AG08396 (cell line): ENCODE measurements around the gene SEPTIN12.

ENCODE experiments used
- DNase-seq: peaks from one replicate; pipeline ENCODE4 v3.0.0; 2012; ENCODE audit warnings: low spot score, mixed read lengths

The SEPTIN12 gene, protein sequence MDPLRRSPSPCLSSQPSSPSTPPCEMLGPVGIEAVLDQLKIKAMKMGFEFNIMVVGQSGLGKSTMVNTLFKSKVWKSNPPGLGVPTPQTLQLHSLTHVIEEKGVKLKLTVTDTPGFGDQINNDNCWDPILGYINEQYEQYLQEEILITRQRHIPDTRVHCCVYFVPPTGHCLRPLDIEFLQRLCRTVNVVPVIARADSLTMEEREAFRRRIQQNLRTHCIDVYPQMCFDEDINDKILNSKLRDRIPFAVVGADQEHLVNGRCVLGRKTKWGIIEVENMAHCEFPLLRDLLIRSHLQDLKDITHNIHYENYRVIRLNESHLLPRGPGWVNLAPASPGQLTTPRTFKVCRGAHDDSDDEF

GRCh38 chr16:4787627-4788482 is at the start of gene SEPTIN12:
TSS of gene SEPTIN12 (minus strand) at chr16:4788345. CDS start at chr16:4787645, 700 bp downstream.
- no peak for DNase-seq

GRCh38 chr16:4836727-4837126 is 48.6 kb upstream of the SEPTIN12 start:
- DNase-seq = no peak

DNA sequence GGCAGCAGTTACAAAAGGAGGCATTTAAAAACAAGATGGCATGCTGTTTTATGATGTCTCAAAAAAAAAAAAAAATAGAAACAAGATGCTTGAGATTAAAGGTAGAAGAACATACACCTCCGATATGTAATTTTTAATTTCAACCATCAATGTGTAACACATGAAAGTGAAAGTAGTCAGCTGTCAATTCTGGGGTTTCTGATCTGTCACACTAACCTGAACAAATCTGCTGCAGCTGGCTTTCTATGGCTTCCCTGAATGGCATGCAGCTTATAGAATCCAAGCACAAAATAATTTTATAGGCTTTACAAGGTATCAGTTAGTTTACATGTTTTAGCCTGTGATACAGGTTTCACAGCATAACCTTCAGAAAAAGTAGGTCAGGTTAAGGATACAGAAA is 45.4 kb upstream of the SEPTIN12 start:
- no peak for DNase-seq

DNA sequence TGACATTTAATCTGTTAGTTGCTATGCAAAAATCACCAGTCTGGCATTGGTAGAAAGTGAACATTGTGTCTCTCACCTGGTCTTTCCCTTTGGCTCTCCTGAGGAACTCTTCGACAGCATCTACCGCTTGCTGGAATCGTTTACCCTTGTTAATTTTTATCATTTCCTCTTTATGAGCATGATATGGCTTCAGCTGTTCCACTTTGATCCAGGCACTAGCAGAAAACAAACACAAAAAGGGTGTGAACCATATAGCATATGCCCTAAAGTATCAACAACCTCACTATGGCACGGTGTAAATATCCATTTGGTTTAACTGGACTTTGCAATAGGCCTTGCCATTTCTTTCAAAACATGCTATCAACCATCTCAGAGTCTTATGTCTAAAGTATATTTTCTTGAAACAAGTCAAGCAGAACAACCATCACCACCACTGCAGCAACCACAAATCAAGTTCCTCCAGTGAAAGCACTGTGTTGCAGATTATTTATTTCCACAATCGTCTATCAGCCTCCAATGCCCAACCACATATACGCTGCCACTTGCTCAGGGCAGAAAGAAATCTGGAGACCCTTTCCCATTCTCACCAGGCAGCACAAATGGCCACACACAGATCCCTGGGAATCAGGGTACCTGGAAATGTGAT is 44.7 kb upstream of the SEPTIN12 start:
- DNase-seq = no peak

DNA sequence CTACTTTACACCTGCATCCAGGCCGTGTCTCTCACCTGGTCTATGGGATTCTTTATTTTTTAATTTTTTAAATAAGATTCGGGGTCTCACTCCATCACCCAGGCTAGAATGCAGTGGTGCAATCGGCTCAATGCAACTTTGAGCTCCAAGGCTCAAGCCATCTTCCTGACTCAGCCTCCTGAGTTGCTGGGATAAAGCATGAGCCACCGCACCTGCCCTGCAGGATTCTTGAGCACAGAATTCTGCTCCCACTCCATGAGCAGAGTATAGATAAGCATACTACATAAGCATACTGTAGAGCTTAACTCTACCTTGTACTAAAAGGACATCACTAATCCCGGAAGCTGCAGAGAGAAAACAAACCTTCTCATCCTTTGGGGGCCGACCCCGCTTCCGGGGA is 43.5 kb upstream of the SEPTIN12 start:
- no peak for DNase-seq

GRCh38 chr16:4830408-4830807 is 42.3 kb upstream of the SEPTIN12 start:
- no peak for DNase-seq

- DNase-seq = no peak
Measured at GRCh38 chr16:4828567-4829321, 40.6 kb upstream of the SEPTIN12 start.

- DNase-seq = no peak
Measured at GRCh38 chr16:4826980-4827379, 38.8 kb upstream of the SEPTIN12 start.

DNA sequence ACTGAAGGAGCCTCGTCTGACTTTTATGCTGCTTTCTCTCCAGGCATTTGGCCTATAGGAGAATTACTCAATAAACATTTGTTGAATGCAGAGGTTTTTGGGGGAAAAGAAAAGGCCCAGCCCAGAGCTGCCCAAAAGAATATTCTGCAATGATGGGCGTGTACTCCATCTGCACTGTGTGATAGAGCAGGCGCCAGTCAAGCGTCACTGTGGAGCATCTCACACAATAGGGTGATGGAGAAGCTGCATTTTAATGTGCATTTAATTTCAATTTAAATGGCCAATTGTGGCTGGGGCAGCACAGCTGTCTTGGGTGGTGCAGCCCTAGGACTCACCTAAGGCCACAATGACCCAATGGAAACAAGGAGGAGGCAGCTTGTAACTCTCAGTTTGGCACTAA is 38.4 kb upstream of the SEPTIN12 start:
- no peak for DNase-seq

GRCh38 chr16:4825196-4825595 is 37.1 kb upstream of the SEPTIN12 start:
- no peak for DNase-seq

DNA sequence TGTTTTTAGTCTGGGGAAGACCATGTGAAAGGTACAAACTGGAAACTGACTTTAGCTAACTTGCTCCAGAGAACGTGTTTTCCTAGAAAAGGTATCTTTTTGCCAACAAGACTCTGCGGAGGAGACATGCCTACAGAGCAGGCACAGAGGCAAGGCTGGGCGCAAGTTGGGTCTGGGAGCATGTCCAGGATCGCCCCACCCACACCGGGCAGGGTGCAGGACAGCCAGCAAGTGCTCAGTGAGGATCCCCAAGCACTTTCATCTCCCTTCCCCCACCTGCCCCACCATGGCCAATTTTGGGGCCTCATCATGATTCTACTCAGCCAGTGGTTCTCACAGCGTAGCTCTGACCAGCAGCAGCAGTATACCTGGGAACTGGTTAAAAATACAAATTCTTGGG is 32.5 kb upstream of the SEPTIN12 start:
- no peak for DNase-seq

- DNase-seq = no peak
Measured at GRCh38 chr16:4814542-4815173, 26.5 kb upstream of the SEPTIN12 start.

- no peak for DNase-seq
Measured at GRCh38 chr16:4814046-4814445, 25.9 kb upstream of the SEPTIN12 start.

GRCh38 chr16:4813251-4814003 is 25.3 kb upstream of the SEPTIN12 start:
- no peak for DNase-seq

DNA sequence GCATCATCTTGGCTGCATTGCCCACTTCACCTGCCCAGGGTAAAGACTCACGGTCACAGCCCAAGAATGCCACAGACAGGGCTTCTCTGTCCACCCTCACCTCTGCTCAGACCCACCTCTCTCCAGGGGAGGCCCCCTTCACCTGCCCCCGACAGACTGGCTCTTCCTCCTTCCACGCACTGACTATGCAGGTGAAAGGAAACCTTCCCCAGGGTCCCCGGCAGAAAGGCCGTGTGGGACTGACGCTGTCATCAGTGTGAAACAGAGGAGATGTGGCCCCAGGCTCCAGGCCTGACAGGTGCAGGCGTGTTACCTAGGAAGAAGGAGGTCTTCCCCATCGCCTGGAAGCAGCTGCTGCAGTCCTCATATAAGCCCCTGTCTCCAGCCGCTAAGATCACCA is 23.6 kb upstream of the SEPTIN12 start:
- DNase-seq = no peak

GRCh38 chr16:4811242-4811641 is 23.1 kb upstream of the SEPTIN12 start:
- DNase-seq = no peak

DNA sequence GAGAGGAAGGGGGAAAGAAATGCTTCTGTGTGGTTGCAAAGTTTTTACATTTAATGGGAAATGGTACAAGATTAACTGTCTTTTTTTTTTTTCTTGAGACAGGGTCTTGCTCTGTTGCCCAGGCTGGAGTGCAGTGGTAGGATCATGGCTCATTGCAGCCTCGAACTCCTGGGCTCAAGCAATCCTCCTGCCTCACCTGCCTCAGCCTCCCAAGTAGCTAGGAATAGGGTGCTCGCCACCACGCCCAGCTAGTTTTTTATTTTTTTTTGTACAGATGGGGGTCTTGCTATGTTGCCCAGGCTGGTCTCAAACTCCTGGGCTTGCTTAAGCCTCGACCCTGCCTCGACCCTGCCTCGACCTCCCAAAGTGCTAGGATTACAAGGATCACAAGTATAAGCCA is 18.1 kb upstream of the SEPTIN12 start:
- no peak for DNase-seq

- DNase-seq = no peak
Measured at GRCh38 chr16:4805231-4805630, 17.1 kb upstream of the SEPTIN12 start.

GRCh38 chr16:4803898-4804762 is 16.0 kb upstream of the SEPTIN12 start:
- DNase-seq = no peak

DNA sequence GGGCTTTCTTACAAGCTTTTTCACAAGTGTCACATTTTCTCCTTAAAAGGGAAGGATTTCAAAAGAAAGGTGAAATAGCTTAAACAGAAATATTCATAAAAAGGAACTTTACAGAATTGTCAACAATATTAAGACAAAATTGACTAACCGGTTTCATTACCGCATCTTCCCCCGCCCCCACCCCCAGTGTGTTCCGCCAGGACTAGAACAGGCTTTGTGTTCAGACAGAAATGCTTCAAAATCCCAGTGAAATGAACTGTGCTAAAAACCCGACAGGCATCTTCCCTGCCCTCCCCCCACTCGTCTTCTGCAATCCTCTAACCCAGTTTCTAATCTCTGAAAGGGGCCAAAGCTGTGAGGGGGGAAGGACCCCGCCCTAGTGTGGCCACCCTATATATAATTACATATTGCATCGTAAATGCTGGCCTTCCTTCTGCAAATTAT is 15.3 kb upstream of the SEPTIN12 start:
- DNase-seq = no peak
